Measurements from ENCODE around the gene SIK3.

- TF ChIP-seq, protein P1, sequence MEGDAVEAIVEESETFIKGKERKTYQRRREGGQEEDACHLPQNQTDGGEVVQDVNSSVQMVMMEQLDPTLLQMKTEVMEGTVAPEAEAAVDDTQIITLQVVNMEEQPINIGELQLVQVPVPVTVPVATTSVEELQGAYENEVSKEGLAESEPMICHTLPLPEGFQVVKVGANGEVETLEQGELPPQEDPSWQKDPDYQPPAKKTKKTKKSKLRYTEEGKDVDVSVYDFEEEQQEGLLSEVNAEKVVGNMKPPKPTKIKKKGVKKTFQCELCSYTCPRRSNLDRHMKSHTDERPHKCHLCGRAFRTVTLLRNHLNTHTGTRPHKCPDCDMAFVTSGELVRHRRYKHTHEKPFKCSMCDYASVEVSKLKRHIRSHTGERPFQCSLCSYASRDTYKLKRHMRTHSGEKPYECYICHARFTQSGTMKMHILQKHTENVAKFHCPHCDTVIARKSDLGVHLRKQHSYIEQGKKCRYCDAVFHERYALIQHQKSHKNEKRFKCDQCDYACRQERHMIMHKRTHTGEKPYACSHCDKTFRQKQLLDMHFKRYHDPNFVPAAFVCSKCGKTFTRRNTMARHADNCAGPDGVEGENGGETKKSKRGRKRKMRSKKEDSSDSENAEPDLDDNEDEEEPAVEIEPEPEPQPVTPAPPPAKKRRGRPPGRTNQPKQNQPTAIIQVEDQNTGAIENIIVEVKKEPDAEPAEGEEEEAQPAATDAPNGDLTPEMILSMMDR (IDR thresholded peaks at IDR 0.05), result no peak
- no peak for TF ChIP-seq POLR2A (IDR thresholded peaks at IDR 0.05)
These were observed 125.0 kb downstream of the SIK3 start for GRCh38 chr11:116973270-116973669.

Data from adrenal gland (tissue), 5 donors.